Cortex of kidney (tissue), 1 donor: ENCODE measurements around the gene LARP4B.

Source experiments
- DNase-seq: peaks from one replicate; lab custom pipeline; 2025; lab: John Stamatoyannopoulos, UW

The LARP4B gene

GRCh38 chr10:807163-807957, 124.1 kb downstream of the LARP4B start:
- DNase-seq: no peak

GRCh38 chr10:806451-807162, 124.9 kb downstream of the LARP4B start:
- no peak for DNase-seq

- DNase-seq: no peak
Measured at GRCh38 chr10:805620-806305, 125.7 kb downstream of the LARP4B start.

- no peak for DNase-seq
Measured at GRCh38 chr10:804787-805619, 126.5 kb downstream of the LARP4B start.

GRCh38 chr10:804191-804781, 127.2 kb downstream of the LARP4B start:
- DNase-seq: no peak

GRCh38 chr10:803041-803741, 128.3 kb downstream of the LARP4B start:
- no peak for DNase-seq

GRCh38 chr10:802506-802905, 129.0 kb downstream of the LARP4B start:
- no peak for DNase-seq

- DNase-seq: no peak
Measured at GRCh38 chr10:797179-797578, 134.3 kb downstream of the LARP4B start.

- no peak for DNase-seq
Measured at GRCh38 chr10:796233-796632, 135.3 kb downstream of the LARP4B start.

GRCh38 chr10:794382-794956, 137.0 kb downstream of the LARP4B start:
- DNase-seq: no peak

GRCh38 chr10:792792-793100, 138.8 kb downstream of the LARP4B start:
- no peak for DNase-seq

GRCh38 chr10:792083-792791, 139.3 kb downstream of the LARP4B start:
- DNase-seq: no peak

- no peak for DNase-seq
Measured at GRCh38 chr10:791639-792038, 139.9 kb downstream of the LARP4B start.

- DNase-seq: no peak
Measured at GRCh38 chr10:790821-791551, 140.5 kb downstream of the LARP4B start.

- DNase-seq: no peak
Measured at GRCh38 chr10:789831-790701, 141.4 kb downstream of the LARP4B start.

GRCh38 chr10:788796-789748, 142.4 kb downstream of the LARP4B start:
- DNase-seq: no peak

GRCh38 chr10:787933-788651, 143.4 kb downstream of the LARP4B start:
- DNase-seq: no peak
